Spinal cord (tissue), 10 donors: ENCODE measurements around the gene ACAT2. TPM values are rescaled to one million over a fixed set of nuclear protein-coding genes. Genes with fewer than 3 reads are reported as not detected.
"Not testable (repeated sequence)": the region's sequence is repeated elsewhere in the genome, so short reads cannot be mapped to it uniquely, and the experiment has no call there.

Experiments
- DNase-seq, 6 donors: peaks; one replicate each; pipeline versions ENCODE4 v3.0.0 to v3.0.0-alpha.2; 2013 to 2015; ENCODE audit warnings: low spot score in 6 of 6, low read depth in 4 of 6
- H3K27ac ChIP-seq: one replicate; pipeline ENCODE4 v1.5.1; 2013; ENCODE audit warnings: low read depth, low read length, control low read depth
- H3K27me3 ChIP-seq: one replicate; pipeline ENCODE4 v1.6.1; 2013; ENCODE audit warnings: low read length; ENCODE audit not compliant: control insufficient read depth, insufficient read depth
- H3K36me3 ChIP-seq: one replicate; pipeline ENCODE4 v1.6.1; 2013; ENCODE audit warnings: low read length; ENCODE audit not compliant: control insufficient read depth, insufficient read depth
- H3K4me1 ChIP-seq: one replicate; pipeline ENCODE4 v1.6.1; 2013; ENCODE audit warnings: low read length; ENCODE audit not compliant: control insufficient read depth, insufficient read depth
- H3K4me3 ChIP-seq: one replicate; pipeline ENCODE4 v1.5.1; 2013; ENCODE audit warnings: low read depth, low read length, control low read depth
- H3K9me3 ChIP-seq: one replicate; pipeline ENCODE4 v1.6.1; 2013; ENCODE audit warnings: low read length; ENCODE audit not compliant: control insufficient read depth, insufficient read depth
- WGBS: methylation state at CpG from one replicate; pipeline ENCODE4 v1.1.5; 2013; ENCODE audit warnings: missing lambda C conversion rate; ENCODE audit not compliant: insufficient coverage; 5-methylcytosine and 5-hydroxymethylcytosine counted together
- polyA plus RNA-seq, 2 donors: library from polyadenylated mRNA; unstranded; fragments of 120-200 nt; gene quantifications; one replicate each; pipeline ENCODE4 v1.2.1, GENCODE V29; 2013; ENCODE audit not compliant: insufficient read length in 2 of 2
- total RNA-seq, 2 donors: library from RNA; depleted of rRNA in 1 of 2; stranded (reverse); fragments of 120-200 nt in 1 of 2; fragments of >200 nt in 1 of 2; gene quantifications; one replicate each; pipeline versions ENCODE4 v1.2.3 to v1.2.4, GENCODE V29; 2013 to 2014
- donor health status: healthy.

ACAT2 gene
- total and polyA plus RNA-seq, 4 donors: 69.6 to 136 (median 98.2) TPM

- H3K27ac ChIP-seq: no peak overlapping the region
- H3K9me3 ChIP-seq: no peaks in the 10 kb centered on the region
- H3K4me1 ChIP-seq: no peaks in the 10 kb centered on the region
- H3K4me3 ChIP-seq: no peak overlapping the region
- peak in 2 of 6 donors; percentile 13 to 43 for DNase-seq
- H3K36me3 ChIP-seq: no peaks in the 10 kb centered on the region
- 97% methylated on average over 6 of the region's 7 CpGs for WGBS
- H3K27me3 ChIP-seq: no peaks in the 10 kb centered on the region
Observed at GRCh38 chr6:159720708-159721107, 41.1 kb upstream of the ACAT2 start.

- not testable (repeated sequence) for H3K4me1 ChIP-seq, DNase-seq, H3K36me3 ChIP-seq, H3K4me3 ChIP-seq, H3K27ac ChIP-seq, H3K9me3 ChIP-seq, H3K27me3 ChIP-seq
- 91% methylated on average over 2 of the region's 3 CpGs for WGBS
Observed at GRCh38 chr6:159721981-159722380, 39.9 kb upstream of the ACAT2 start.

GRCh38 chr6:159722655-159723054 is 39.2 kb upstream of the ACAT2 start:
- no peak for DNase-seq
- Histone ChIP-seq H3K9me3 (no peaks in the 10 kb centered on the region), H3K4me1 (no peaks in the 10 kb centered on the region), H3K36me3 (no peaks in the 10 kb centered on the region), H3K4me3 (no peak overlapping the region), H3K27me3 (no peaks in the 10 kb centered on the region), H3K27ac (no peak overlapping the region)

GRCh38 chr6:159723259-159723658 is 38.6 kb upstream of the ACAT2 start:
- WGBS: 100% methylated on average over 1 of the region's 2 CpGs
- H3K36me3 ChIP-seq: no peaks in the 10 kb centered on the region
- no peaks in the 10 kb centered on the region for H3K4me1 ChIP-seq
- H3K27me3 ChIP-seq: no peaks in the 10 kb centered on the region
- no peak for DNase-seq
- no peak overlapping the region for H3K4me3 ChIP-seq
- no peaks in the 10 kb centered on the region for H3K9me3 ChIP-seq
- H3K27ac ChIP-seq: no peak overlapping the region

GRCh38 chr6:159724778-159725177 is 37.1 kb upstream of the ACAT2 start:
- no peaks in the 10 kb centered on the region for H3K36me3 ChIP-seq
- H3K9me3 ChIP-seq: no peaks in the 10 kb centered on the region
- DNase-seq: no peak
- 94% methylated on average over 2 of the region's 4 CpGs for WGBS
- no peak overlapping the region for H3K4me3 ChIP-seq
- no peaks in the 10 kb centered on the region for H3K4me1 ChIP-seq
- no peaks in the 10 kb centered on the region for H3K27me3 ChIP-seq
- H3K27ac ChIP-seq: no peak overlapping the region

GRCh38 chr6:159725208-159725607 is 36.6 kb upstream of the ACAT2 start:
- 74% methylated on average over 2 of the region's 3 CpGs for WGBS
- H3K4me3 ChIP-seq, H3K9me3 ChIP-seq, H3K27ac ChIP-seq, DNase-seq, H3K36me3 ChIP-seq, H3K27me3 ChIP-seq, H3K4me1 ChIP-seq: not testable (repeated sequence)

GRCh38 chr6:159726255-159726917 is 35.5 kb upstream of the ACAT2 start:
- H3K27me3 ChIP-seq: no peaks in the 10 kb centered on the region
- peak in 3 of 6 donors; percentile 21 to 82 (median 49) for DNase-seq
- H3K27ac ChIP-seq: peak overlapping the region; percentile 99
- H3K4me3 ChIP-seq: peak overlapping the region; percentile 96
- H3K4me1 ChIP-seq: peaks cover 6% of the 10 kb centered on the region
- H3K36me3 ChIP-seq: peaks cover 4% of the 10 kb centered on the region
- under 1% methylated on average over 26 of the region's 30 CpGs for WGBS
- no peaks in the 10 kb centered on the region for H3K9me3 ChIP-seq

GRCh38 chr6:159726918-159727716 is 34.7 kb upstream of the ACAT2 start, which contains the start of gene WTAP:
Gene WTAP, plus strand, starts transcription at chr6:159727506. Its CDS starts 8,760 bp downstream, at chr6:159736266.
- H3K36me3 ChIP-seq: peaks cover 4% of the 10 kb centered on the region
- H3K4me3 ChIP-seq: peak within 1 kb of the TSS; percentile 96
- peaks cover 6% of the 10 kb centered on the region for H3K4me1 ChIP-seq
- DNase-seq: peak; percentile 89 to 99 (median 91)
- under 1% methylated on average over 88 of the region's 93 CpGs for WGBS
- H3K9me3 ChIP-seq: no peaks in the 10 kb centered on the region
- H3K27me3 ChIP-seq: no peaks in the 10 kb centered on the region
- H3K27ac ChIP-seq: peak within 1 kb of the TSS; percentile 99

GRCh38 chr6:159727717-159728445 is 34.0 kb upstream of the ACAT2 start:
- Histone ChIP-seq H3K4me3 (peak overlapping the region; percentile 96), H3K4me1 (peaks cover 6% of the 10 kb centered on the region), H3K36me3 (peaks cover 4% of the 10 kb centered on the region), H3K9me3 (no peaks in the 10 kb centered on the region), H3K27me3 (no peaks in the 10 kb centered on the region), H3K27ac (peak overlapping the region; percentile 96)
- 0% methylated on average over 36 of the region's 44 CpGs for WGBS
- no peak for DNase-seq
